IPS-20b (cell line): Measurements from ENCODE around the gene SYT13.
"Not testable (repeated sequence)": the region's sequence is repeated elsewhere in the genome, so short reads cannot be mapped to it uniquely, and the experiment has no call there.

ENCODE experiments used
- H3K27ac ChIP-seq: one replicate; pipeline ENCODE4 v1.5.1; 2013; ENCODE audit warnings: low read length
- H3K27me3 ChIP-seq: 2 replicates; pipeline ENCODE4 v1.6.1; 2013; ENCODE audit warnings: mild to moderate bottlenecking, low read length, inconsistent platforms; ENCODE audit not compliant: insufficient read depth
- H3K36me3 ChIP-seq: 2 replicates; pipeline ENCODE4 v1.6.1; 2013; ENCODE audit warnings: low read depth, mild to moderate bottlenecking, inconsistent platforms, low read length, moderate library complexity; ENCODE audit not compliant: insufficient read depth
- H3K4me1 ChIP-seq: 2 replicates; pipeline ENCODE4 v1.6.1; 2013; ENCODE audit warnings: mild to moderate bottlenecking, control low read depth, inconsistent platforms, low read length, moderate library complexity; ENCODE audit not compliant: insufficient read depth
- H3K4me3 ChIP-seq: 2 replicates; pipeline ENCODE4 v1.5.1; 2013; ENCODE audit warnings: mild to moderate bottlenecking, low read length, inconsistent platforms
- H3K9ac ChIP-seq: 2 replicates; pipeline ENCODE4 v1.6.1; 2013; ENCODE audit warnings: low read depth, mild to moderate bottlenecking, inconsistent platforms, low read length, moderate library complexity
- H3K9me3 ChIP-seq: 2 replicates; pipeline ENCODE4 v1.6.1; 2013; ENCODE audit warnings: mild to moderate bottlenecking, low read depth, low read length, inconsistent platforms; ENCODE audit not compliant: insufficient read depth

The SYT13 gene

DNA sequence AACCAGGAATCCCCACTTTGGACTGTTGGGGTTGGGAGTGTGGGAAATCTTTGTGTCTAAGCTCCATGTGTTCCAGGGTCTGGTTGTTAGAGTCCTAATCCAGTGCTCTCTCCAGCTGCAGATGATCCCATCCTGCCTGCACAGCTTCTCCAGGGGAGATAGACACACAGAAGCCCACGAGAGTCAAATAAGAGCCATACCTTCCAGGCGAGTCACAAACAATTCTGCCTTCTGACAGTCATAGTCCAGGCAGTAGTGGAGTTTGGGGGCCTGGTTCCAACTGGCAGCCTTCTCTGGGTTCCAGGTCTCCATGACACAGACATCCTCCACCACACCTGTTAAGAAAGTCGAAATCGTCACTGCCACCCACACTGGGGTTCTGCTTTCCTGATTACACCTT is 32.1 kb downstream of the SYT13 start:
- no peak overlapping the region for H3K4me3 ChIP-seq
- no peaks in the 10 kb centered on the region for H3K9me3 ChIP-seq
- H3K4me1 ChIP-seq: no peaks in the 10 kb centered on the region
- no peaks in the 10 kb centered on the region for H3K36me3 ChIP-seq
- H3K27me3 ChIP-seq: no peaks in the 10 kb centered on the region
- H3K27ac ChIP-seq: no peak overlapping the region
- no peak overlapping the region for H3K9ac ChIP-seq

DNA sequence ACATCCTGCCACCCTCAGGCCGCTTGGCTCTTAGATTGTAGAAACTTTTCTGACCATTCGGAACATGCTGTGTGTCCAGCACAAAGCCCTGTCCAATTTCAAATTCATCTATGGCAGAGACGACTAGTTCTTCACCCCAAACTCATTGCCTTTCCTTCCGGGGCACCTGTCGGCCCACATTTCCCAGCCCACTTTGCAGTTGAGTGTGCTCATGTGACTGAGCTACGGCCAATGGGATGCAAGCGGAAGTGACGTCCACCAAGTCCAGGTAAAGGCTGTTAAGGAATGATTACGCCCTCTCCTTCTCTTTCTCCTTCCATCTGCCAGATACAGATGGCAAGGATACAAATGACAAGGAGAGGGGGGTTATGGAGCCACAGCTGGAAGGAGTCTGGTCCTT is 32.5 kb downstream of the SYT13 start:
- Histone ChIP-seq H3K9me3 (no peaks in the 10 kb centered on the region), H3K36me3 (no peaks in the 10 kb centered on the region), H3K9ac (no peak overlapping the region), H3K4me1 (no peaks in the 10 kb centered on the region), H3K4me3 (no peak overlapping the region), H3K27ac (no peak overlapping the region), H3K27me3 (no peaks in the 10 kb centered on the region)

DNA sequence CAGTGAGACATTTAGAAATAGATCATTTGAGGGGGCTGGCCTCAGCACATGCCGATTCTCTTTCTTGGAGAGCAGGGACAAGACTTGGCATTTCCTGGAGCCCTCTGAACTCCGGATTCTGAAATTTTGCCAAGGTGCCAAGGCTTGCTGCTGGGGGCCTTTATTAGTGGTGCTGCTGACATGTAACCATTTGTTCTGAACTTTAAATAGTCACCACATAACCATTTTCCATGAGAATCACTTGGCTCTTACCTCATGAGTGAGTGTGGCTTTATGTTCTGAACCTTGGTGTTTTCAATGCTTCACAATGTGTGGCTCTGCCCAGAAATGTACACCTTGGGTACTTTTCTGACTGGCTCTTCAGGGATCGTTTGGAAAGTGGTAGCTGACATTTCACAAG is 33.3 kb downstream of the SYT13 start:
- Histone ChIP-seq H3K4me3 (no peak overlapping the region), H3K36me3 (no peaks in the 10 kb centered on the region)

DNA sequence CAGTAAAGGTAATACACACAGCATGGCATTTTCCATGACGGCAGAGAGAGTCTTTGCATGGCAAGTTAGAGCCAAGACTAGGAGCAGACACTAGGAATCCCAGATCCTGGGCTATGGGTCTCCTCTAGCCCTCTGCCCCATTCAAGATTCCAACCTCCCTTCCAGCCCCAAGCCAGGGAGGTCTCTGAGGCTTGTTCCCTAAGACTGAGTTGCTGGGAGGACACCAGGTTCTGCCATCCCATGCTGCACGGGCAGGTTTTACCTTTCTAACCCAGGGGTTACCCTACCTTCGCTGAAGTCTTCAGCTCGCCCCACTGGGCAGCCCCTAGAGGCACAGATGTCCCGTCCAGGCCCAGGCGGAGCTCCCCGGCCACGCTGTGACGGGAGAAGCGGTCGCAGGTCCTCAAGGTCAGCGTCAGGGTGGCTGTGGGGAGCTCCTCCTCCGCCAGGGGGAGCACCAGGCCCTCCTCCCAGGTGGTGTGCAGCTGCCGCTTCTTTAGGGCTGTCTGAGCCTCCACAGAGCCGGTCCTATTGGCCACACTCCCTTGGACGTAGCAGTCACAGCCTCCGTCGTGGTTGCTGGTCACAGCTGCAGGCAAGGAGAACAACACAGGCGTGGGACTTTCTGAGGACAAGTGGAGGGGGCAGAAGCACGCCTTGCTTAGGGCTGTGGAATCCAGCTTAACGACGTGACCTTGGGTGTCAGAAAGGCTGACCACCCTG is 33.8 kb downstream of the SYT13 start:
- no peak overlapping the region for H3K4me3 ChIP-seq
- H3K9ac ChIP-seq: no peak overlapping the region
- no peaks in the 10 kb centered on the region for H3K9me3 ChIP-seq
- H3K27ac ChIP-seq: no peak overlapping the region
- no peaks in the 10 kb centered on the region for H3K4me1 ChIP-seq
- H3K27me3 ChIP-seq: no peaks in the 10 kb centered on the region
- H3K36me3 ChIP-seq: no peaks in the 10 kb centered on the region

More for the DNA sequence above, 33.3 kb downstream of the SYT13 start:
- no peaks in the 10 kb centered on the region for H3K27me3 ChIP-seq
- no peak overlapping the region for H3K27ac ChIP-seq
- H3K9ac ChIP-seq: no peak overlapping the region
- H3K4me1 ChIP-seq: no peaks in the 10 kb centered on the region
- no peaks in the 10 kb centered on the region for H3K9me3 ChIP-seq

DNA sequence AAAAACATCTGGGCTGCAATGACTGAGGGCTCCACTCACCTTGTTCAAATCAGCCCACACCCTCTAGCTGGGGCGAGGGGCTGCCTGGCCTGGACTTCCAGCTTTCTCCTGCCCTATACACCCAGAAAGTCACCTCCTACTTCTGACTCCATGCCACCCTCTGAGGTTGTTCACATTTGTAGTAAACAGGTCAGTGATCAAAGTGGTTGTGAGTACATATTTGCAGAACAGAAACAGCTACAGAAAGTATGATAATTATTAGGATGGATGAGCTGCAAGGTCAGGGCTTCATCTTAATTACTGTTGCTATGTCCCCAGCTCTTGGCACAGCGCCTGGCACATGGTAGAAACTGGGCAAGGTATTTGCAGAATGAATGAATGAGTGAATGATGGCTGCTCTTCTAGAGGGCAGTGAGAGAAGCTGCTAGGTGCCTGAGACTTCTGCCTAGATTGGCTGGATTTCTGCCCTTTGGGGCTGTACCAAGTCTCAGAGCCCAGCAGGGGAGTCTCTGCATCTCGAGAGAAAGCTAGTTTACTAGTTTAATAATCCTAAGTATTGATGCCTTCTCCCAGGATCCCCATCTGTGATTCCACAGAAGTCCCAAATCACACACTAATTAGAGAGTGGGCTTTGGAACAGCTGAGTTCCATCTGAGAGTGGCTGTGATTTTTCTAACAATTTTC is 36.0 kb downstream of the SYT13 start:
- no peaks in the 10 kb centered on the region for H3K4me1 ChIP-seq
- no peaks in the 10 kb centered on the region for H3K9me3 ChIP-seq
- no peak overlapping the region for H3K9ac ChIP-seq
- H3K4me3 ChIP-seq: no peak overlapping the region
- H3K27ac ChIP-seq: no peak overlapping the region
- no peaks in the 10 kb centered on the region for H3K36me3 ChIP-seq
- H3K27me3 ChIP-seq: no peaks in the 10 kb centered on the region

- not testable (repeated sequence) for H3K4me3 ChIP-seq, H3K36me3 ChIP-seq, H3K4me1 ChIP-seq, H3K9ac ChIP-seq, H3K27me3 ChIP-seq, H3K9me3 ChIP-seq, H3K27ac ChIP-seq
Observed at GRCh38 chr11:45249372-45249771, 36.8 kb downstream of the SYT13 start.

GRCh38 chr11:45248501-45249011 is 37.6 kb downstream of the SYT13 start:
- Histone ChIP-seq H3K27ac (no peak overlapping the region), H3K36me3 (no peaks in the 10 kb centered on the region), H3K9me3 (no peaks in the 10 kb centered on the region), H3K27me3 (no peaks in the 10 kb centered on the region), H3K4me1 (no peaks in the 10 kb centered on the region), H3K4me3 (no peak overlapping the region), H3K9ac (no peak overlapping the region)

DNA sequence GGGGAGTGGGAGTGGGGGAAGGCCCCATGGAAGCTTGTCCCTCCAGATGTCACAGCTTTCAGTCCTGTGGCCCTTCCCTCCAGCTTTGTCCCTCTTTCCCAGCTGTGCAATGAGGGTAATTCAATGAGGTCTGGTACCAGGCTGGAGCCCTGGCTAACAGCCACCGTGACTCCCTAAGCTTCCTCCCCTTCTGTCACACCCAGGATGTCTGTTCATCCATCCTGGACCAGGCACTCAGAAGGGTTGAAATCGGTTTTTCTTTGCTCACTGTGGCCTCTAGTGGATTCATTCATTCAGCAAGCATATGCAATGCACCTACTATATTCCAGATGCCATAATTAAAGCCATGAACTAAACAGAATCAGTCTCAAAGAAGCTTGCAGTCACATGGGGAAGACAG is 38.7 kb downstream of the SYT13 start:
- Histone ChIP-seq H3K9me3 (no peaks in the 10 kb centered on the region), H3K4me3 (no peak overlapping the region), H3K36me3 (no peaks in the 10 kb centered on the region), H3K27ac (no peak overlapping the region), H3K27me3 (no peaks in the 10 kb centered on the region), H3K4me1 (no peaks in the 10 kb centered on the region), H3K9ac (no peak overlapping the region)

DNA sequence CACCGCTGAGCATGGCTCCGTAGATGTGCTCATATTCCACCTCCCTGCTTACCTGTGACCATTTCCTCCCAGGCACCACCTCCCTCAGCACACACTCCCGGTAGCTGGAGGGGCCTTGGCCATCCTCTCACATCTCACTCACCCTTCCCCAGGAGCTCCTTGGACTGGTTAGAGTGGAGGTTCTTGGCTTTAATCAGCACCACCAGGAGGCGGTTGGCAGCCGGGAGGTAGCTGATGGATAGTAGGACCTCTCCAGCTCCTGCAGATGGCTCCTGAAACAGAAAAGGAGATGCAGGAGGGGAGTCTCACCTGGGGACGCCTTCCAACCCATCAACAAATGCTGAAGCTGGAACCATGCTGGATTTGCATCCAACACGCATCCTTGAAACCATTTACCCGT is 39.9 kb downstream of the SYT13 start:
- Histone ChIP-seq H3K27me3 (no peaks in the 10 kb centered on the region), H3K9ac (no peak overlapping the region), H3K36me3 (no peaks in the 10 kb centered on the region), H3K27ac (no peak overlapping the region), H3K9me3 (no peaks in the 10 kb centered on the region), H3K4me3 (no peak overlapping the region), H3K4me1 (no peaks in the 10 kb centered on the region)

DNA sequence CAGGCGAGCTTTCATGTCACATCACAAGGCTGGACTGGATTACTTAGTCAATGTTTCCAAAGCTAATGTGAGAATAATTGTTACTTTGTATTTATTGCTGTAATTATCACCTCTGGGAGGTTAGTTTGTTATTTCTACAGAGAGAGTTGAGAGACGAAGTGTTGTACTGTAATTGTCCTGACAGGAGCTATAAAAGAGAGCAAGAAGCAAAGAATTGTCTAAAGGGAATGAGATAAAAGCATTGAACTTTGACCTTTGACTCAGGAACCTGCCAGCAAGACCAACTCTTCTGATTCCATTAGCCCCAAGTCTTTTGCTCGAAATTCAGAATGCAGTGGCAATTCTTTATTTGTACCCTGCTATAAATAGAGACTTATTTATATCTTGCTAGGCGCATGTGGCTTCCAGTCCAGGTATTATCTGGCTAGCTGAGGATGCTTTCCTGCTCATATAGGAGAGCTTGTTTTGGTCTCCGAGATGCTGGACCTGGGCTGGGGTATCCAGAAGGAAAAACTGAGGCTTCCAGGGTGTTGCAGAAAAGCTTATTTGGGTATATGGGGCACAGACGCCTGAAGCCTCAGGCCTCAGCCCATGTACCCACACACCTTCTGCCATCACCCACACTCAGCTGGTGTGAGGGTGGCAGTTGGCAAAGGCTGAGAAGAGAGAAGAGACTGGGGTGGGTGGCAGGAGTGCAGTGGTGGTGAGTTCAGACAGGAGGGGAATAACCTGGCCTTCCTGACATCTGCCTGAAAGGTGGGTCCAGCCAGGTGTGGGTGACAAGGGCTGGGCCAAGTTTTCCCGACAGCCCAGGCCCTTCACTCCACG is 40.7 kb downstream of the SYT13 start:
- H3K4me1 ChIP-seq: no peaks in the 10 kb centered on the region
- no peaks in the 10 kb centered on the region for H3K27me3 ChIP-seq
- H3K9me3 ChIP-seq: no peaks in the 10 kb centered on the region
- no peaks in the 10 kb centered on the region for H3K36me3 ChIP-seq
- H3K4me3 ChIP-seq: no peak overlapping the region
- H3K27ac ChIP-seq: no peak overlapping the region
- no peak overlapping the region for H3K9ac ChIP-seq

- Histone ChIP-seq H3K27me3 (no peaks in the 10 kb centered on the region), H3K27ac (no peak overlapping the region), H3K9me3 (peaks cover 8% of the 10 kb centered on the region), H3K9ac (no peak overlapping the region), H3K4me3 (no peak overlapping the region), H3K36me3 (no peaks in the 10 kb centered on the region), H3K4me1 (no peaks in the 10 kb centered on the region)
Observed at GRCh38 chr11:45243967-45244366, 42.2 kb downstream of the SYT13 start.
